DMS79 treated with DMSO at 0.1 percent for 48 hours (cell line): ENCODE data around the gene PGA3.
"Not testable (repeated sequence)": the region's sequence is repeated elsewhere in the genome, so short reads cannot be mapped to it uniquely, and the experiment has no call there.

Source experiments
- DNase-seq: peaks from one replicate; lab custom pipeline; 2025; lab: John Stamatoyannopoulos, UW

Gene PGA3

DNA sequence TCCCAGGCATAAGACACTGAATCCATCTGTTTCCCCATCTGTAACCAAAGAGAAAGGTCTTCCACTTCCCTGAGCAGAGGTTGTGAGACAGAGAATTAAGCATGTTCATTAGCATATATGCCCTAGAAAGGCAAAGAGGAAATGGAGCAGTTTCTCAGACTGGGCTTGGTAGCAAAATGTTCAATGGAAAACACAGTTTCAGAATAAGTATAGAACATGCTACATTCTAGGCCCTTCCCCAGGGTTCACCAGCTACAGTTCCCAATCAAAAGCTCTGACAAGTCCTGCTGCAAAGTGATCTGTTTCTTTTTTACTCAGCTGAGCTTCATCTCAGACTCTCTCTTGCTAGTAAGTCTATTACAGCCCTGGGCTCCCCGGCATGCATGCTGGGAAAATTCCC is 49.0 kb downstream of the PGA3 start:
- DNase-seq, result not testable (repeated sequence)

DNA sequence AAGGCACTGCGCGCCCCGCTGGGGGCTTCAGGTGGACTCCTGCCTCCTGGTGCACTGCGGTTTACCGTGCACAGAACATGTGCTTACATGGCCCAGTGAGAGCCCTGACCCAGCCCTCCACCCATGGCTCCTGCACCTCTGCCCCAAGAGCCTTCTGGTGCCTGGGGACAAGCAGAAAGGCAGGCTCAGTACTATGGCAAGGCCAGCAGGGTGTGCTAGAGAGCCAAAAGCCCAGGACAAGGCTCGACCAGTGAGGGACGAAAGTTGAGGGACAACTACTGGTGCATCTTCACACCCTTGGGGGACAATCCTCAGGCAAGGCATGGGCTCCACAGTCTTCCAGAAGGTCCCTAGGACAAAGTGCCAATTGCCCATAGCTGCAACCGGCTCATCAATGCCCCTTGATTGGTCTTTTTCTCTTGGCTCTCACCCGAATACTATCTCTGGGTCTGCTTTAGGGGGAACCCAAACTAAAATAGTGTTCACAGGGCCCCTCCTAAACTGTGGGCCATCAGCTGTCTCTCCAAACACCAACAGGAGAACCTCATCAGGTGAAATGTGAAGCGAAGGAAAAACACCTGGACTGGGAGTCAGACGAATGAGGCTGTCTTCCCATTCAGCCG is 51.2 kb downstream of the PGA3 start:
- DNase-seq, result peak; percentile 43

DNA sequence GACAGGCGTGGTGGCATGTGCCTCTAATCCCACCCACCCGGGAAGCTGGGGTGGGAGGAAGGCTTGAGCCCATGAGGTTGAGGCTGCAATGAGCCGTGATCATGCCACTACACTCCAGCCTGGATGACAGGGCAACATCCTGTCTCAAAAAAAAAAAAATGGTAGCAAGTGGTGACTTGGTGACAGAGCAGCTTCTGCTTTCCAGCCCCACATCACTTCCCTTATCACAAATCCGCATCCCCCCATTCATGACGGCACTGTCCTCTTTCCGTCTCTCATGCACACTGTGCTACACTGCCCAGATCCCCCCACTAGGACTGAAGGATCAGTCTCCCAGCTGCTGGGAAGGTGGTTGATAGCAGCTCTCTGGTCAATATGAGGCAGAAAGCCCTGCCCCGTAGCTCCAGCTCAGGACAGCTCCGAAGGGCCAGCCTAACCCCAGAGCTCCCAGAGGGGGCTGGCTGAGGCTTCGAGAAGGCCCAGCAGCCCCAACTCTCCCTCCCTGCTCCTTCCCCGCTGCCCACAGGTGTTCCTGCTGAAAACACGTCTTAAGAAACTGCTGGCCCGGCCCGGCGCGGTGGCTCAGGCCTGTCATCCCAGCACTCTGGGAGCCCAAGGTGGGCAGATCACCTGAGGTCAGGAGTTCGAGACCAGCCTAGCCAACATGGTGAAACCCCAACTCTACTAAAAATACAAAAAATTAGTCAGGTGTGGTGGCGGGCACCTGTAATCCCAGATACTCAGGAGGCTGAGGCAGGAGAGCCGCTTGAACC is 53.6 kb downstream of the PGA3 start:
- DNase-seq, result no peak

DNA sequence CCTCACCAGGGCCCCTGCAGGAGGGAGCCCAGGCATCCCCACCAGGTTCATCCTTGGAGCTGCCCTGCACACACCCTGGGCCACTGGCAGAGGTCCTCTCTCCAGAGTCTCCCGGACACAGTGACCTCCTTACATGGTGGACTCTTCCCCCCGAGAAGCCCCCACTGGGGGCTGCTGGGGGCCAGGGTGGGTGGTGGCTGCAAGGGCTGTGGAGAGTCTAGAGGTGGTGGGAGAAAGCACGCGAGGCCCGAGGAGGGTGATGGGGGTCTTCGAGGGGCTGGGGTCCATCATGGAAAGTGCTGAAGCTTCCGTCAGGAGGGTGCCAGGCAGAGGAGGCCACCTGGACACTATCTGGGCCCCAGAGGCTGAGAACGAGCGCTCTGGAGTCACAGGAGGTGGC is 55.2 kb downstream of the PGA3 start:
- no peak for DNase-seq

DNA sequence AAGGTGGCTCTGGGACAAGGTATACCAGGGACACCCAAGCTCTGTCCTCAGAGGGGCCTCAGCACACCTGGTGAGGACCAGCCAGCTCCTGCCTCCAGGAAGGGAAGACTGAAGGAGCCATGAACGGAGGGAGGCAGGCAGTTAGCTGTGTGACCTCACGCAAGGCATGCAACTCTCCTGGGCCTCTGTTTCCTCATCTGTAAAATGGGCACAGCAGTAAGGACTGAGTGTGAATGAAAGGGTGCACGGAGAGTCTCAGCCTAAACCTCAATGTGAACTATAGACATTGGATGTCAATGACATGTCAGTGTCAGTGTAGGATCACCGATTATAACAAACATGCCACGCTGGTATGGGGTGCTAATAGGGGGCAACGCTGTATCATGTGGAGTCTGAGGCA is 56.0 kb downstream of the PGA3 start:
- DNase-seq, result no peak
